Effector memory CD8-positive, alpha-beta T cell (primary cell): Measurements from ENCODE around the gene EGR1.
"Not testable (repeated sequence)": the region's sequence is repeated elsewhere in the genome, so short reads cannot be mapped to it uniquely, and the experiment has no call there.

Experiments used
- ATAC-seq: fragments of 150-1000 bp; cut with Tn5 transposase; replicated peaks from 2 replicates; pipeline ENCODE4 v1.10.0; 2021; ENCODE audit warnings: mild to moderate bottlenecking, moderate library complexity
- DNase-seq, 3 experiments: peaks; one replicate each; pipeline ENCODE4 v3.0.0; 2021
- H3K27ac Mint-ChIP-seq, 2 donors: one replicate each; pipeline ENCODE4 v1.8.0; 2022; ENCODE audit warnings: mild to moderate bottlenecking in 2 of 2, mixed read lengths in 2 of 2, moderate library complexity in 2 of 2
- H3K27me3 Mint-ChIP-seq, 2 donors: one replicate each; pipeline ENCODE4 v1.8.0; 2022; ENCODE audit warnings: mixed read lengths in 2 of 2
- H3K36me3 Mint-ChIP-seq: one replicate; pipeline ENCODE4 v1.8.0; 2022; ENCODE audit warnings: mild to moderate bottlenecking, moderate library complexity, mixed read lengths; ENCODE audit not compliant: insufficient read depth
- H3K4me1 Mint-ChIP-seq, 2 donors: one replicate each; pipeline ENCODE4 v1.8.0; 2022; ENCODE audit warnings: low read depth in 2 of 2, mixed read lengths in 2 of 2
- H3K4me3 Mint-ChIP-seq, 2 donors: one replicate each; pipeline ENCODE4 v1.8.0; 2022; ENCODE audit warnings: mild to moderate bottlenecking in 2 of 2, mixed read lengths in 2 of 2, moderate library complexity in 2 of 2
- H3K9me3 Mint-ChIP-seq, 2 donors: one replicate each; pipeline ENCODE4 v1.8.0; 2022; ENCODE audit warnings: mixed read lengths in 2 of 2

The EGR1 gene

GRCh38 chr5:138491669-138492559 is 26.6 kb downstream of the EGR1 start:
- H3K27me3 Mint-ChIP-seq = peaks cover 16 to 38% of the 10 kb centered on the region in 2 donors
- peaks cover 15% of the 10 kb centered on the region for H3K36me3 Mint-ChIP-seq
- peak overlapping the region; percentile 72 to 82 for H3K27ac Mint-ChIP-seq
- DNase-seq = peak; percentile 73 to 78 (median 77)
- ATAC-seq = peak; percentile 98
- peaks cover 11 to 15% of the 10 kb centered on the region in 2 donors for H3K4me1 Mint-ChIP-seq
- no peaks in the 10 kb centered on the region for H3K9me3 Mint-ChIP-seq
- peak overlapping the region; percentile 92 to 94 for H3K4me3 Mint-ChIP-seq

- peaks cover 16 to 38% of the 10 kb centered on the region in 2 donors for H3K27me3 Mint-ChIP-seq
Observed at GRCh38 chr5:138492560-138493045, 27.3 kb downstream of the EGR1 start.

DNA sequence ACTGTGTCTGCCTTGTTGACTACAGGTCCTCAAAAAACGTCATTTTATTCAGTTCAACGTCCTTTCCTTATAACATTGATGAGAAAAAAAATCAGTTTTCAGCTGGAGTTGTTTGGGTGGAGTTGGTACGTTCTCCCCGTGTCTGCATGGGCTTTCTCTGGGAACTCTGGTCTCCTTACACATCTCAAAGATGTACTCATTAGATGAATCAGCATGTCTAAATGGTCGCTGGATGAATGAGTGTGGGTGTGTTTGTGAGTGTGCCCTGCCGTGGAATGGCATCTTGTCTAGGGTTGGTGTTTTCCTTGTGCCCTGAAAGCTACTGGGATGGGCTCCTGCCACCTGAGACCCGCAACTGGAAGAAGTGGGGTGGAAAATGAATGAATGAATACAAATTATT is 30.1 kb downstream of the EGR1 start:
- H3K9me3 Mint-ChIP-seq = no peaks in the 10 kb centered on the region
- no peak for ATAC-seq
- H3K4me3 Mint-ChIP-seq = no peak overlapping the region
- H3K4me1 Mint-ChIP-seq = peaks cover 11 to 15% of the 10 kb centered on the region in 2 donors
- H3K27me3 Mint-ChIP-seq = peaks cover 5 to 27% of the 10 kb centered on the region in 2 donors
- DNase-seq = no peak
- peaks cover 19% of the 10 kb centered on the region for H3K36me3 Mint-ChIP-seq
- H3K27ac Mint-ChIP-seq = no peak overlapping the region

More at GRCh38 chr5:138492560-138493045, 27.3 kb downstream of the EGR1 start:
- Mint-ChIP-seq H3K9me3 (no peaks in the 10 kb centered on the region), H3K4me3 (peak overlapping the region; percentile 92 to 94), H3K36me3 (peaks cover 15% of the 10 kb centered on the region), H3K4me1 (peaks cover 11 to 15% of the 10 kb centered on the region in 2 donors), H3K27ac (peak overlapping the region; percentile 72 to 82)
- ATAC-seq (no peak), DNase-seq (no peak)

DNA sequence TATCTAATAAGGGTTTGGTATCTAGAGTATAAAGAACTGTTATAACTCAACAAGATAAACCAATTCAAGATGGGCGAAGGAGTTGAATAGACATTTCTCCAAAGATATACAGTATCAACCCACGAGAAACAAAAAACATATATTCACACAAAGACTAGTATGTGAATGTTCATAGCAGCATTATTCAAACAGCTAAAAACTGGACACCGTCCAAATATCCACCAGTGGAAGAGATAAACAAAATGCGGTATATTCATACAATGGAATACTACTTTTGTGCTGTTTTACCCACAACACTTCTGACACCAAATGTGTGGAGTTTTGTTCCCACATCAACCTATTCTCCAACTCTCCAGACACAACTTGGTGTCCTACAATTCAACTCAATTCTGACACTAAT is 33.1 kb downstream of the EGR1 start:
- H3K9me3 Mint-ChIP-seq = no peaks in the 10 kb centered on the region
- peaks cover 0 to 8% of the 10 kb centered on the region in 2 donors for H3K27me3 Mint-ChIP-seq
- H3K27ac Mint-ChIP-seq = no peak overlapping the region
- no peak overlapping the region for H3K4me3 Mint-ChIP-seq
- ATAC-seq (no peak), DNase-seq (no peak)
- no peaks in the 10 kb centered on the region for H3K4me1 Mint-ChIP-seq
- H3K36me3 Mint-ChIP-seq = peaks cover 28% of the 10 kb centered on the region

GRCh38 chr5:138502121-138502520 is 36.8 kb downstream of the EGR1 start:
- H3K27me3 Mint-ChIP-seq = no peaks in the 10 kb centered on the region
- H3K9me3 Mint-ChIP-seq = no peaks in the 10 kb centered on the region
- H3K4me3 Mint-ChIP-seq = no peak overlapping the region
- no peaks in the 10 kb centered on the region for H3K4me1 Mint-ChIP-seq
- H3K27ac Mint-ChIP-seq = peak overlapping the region in 1 of 2 donors; percentile 59
- ATAC-seq = no peak
- no peak for DNase-seq
- peaks cover 49% of the 10 kb centered on the region for H3K36me3 Mint-ChIP-seq

- no peaks in the 10 kb centered on the region for H3K4me1 Mint-ChIP-seq
- no peak overlapping the region for H3K4me3 Mint-ChIP-seq
- DNase-seq (no peak), ATAC-seq (no peak)
- no peaks in the 10 kb centered on the region for H3K27me3 Mint-ChIP-seq
- H3K9me3 Mint-ChIP-seq = no peaks in the 10 kb centered on the region
- peaks cover 53% of the 10 kb centered on the region for H3K36me3 Mint-ChIP-seq
- H3K27ac Mint-ChIP-seq = no peak overlapping the region
Observed at GRCh38 chr5:138502521-138502920, 37.2 kb downstream of the EGR1 start.

DNA sequence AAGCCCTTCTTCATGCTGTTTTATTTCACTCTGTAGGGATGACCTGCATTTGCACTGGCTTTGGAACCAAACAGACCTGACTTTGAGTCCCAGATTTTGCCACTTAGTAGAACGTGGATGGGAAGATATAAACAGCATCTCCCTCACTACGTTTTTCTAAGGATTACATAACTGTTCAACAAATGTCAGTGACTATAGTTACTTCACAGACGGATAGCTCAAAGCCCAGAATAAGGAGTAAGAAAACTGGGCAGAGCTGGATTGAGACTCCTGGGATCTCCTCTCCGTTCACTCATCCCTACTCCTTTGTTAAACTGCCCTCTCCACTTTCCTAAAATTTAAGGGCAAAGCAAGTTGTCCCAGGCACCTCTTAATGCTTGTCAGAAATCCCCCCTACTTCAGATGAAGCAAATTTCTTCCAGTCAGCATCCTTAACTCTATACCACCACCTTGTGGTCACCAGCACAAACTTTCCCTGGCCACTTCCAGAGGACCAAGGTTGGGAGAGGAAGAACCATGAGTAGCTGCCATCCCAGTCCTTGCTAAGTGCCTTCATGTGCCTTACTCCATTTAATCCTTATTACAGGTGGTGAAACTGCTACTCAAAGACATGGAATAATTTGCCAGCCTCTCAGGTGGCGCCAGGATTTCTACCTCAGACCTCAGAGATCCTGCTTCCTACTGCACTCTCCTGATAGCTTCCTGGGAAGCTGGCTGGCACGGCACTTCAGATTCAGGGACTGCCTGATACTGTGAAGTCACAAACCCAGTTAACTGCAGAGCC is 38.4 kb downstream of the EGR1 start:
- H3K4me1 Mint-ChIP-seq = no peaks in the 10 kb centered on the region
- peak overlapping the region in 1 of 2 donors; percentile 53 for H3K27ac Mint-ChIP-seq
- no peaks in the 10 kb centered on the region for H3K9me3 Mint-ChIP-seq
- peaks cover 60% of the 10 kb centered on the region for H3K36me3 Mint-ChIP-seq
- H3K4me3 Mint-ChIP-seq = no peak overlapping the region
- ATAC-seq (peak; percentile 72), DNase-seq (peak in 2 of 3 experiments; percentile 28 to 37)
- H3K27me3 Mint-ChIP-seq = no peaks in the 10 kb centered on the region

DNA sequence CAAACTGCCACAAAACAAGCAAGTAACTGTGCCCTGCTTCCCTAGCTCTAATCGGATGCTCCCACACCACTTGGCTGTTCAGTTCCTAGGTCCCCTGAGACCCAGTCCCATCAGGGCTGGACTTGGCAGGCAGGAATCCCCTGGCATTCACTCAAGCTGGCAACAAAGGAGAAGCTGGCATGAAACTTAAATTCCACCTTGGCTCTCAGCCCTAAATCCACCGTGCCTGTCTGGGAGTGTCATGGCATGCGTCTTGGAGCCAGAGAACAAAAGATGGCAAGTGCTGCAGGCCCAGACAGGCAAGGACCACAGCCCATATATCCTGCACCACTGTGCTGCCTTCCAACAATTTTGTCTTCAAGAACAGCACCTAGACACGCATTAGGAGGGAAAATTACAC is 39.5 kb downstream of the EGR1 start:
- Mint-ChIP-seq H3K27me3 (no peaks in the 10 kb centered on the region), H3K4me3 (no peak overlapping the region), H3K9me3 (no peaks in the 10 kb centered on the region), H3K36me3 (peaks cover 72% of the 10 kb centered on the region), H3K27ac (peak overlapping the region in 1 of 2 donors; percentile 53), H3K4me1 (no peaks in the 10 kb centered on the region)
- ATAC-seq (no peak), DNase-seq (no peak)

- peaks cover 89% of the 10 kb centered on the region for H3K36me3 Mint-ChIP-seq
- no peak overlapping the region for H3K27ac Mint-ChIP-seq
- no peak for ATAC-seq
Observed at GRCh38 chr5:138506370-138507306, 41.4 kb downstream of the EGR1 start.

DNA sequence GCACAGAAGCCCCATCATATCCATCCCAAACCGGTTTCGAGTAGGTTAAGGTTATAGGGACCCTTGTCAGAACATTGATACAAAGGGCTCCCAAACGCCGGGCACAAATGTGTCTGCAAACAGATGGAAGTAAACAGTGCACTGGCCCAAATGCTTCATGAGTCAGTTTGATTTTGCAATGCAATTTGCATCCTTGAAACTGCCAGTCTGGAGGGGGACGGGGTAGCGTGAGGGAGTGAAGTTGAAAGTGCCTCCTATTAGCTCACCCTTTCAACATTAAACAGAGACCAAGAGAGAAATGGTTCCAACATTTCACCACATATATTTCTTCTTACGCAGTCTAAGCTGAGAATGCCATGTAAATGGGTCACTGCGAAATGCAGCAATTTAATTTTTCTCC is 42.2 kb downstream of the EGR1 start:
- H3K9me3 Mint-ChIP-seq, ATAC-seq, H3K4me3 Mint-ChIP-seq, H3K27ac Mint-ChIP-seq, DNase-seq, H3K4me1 Mint-ChIP-seq, H3K27me3 Mint-ChIP-seq: not testable (repeated sequence)
- H3K36me3 Mint-ChIP-seq = peaks cover 88% of the 10 kb centered on the region

More at GRCh38 chr5:138506370-138507306, 41.4 kb downstream of the EGR1 start:
- no peak for DNase-seq
- no peak overlapping the region for H3K4me3 Mint-ChIP-seq
- H3K4me1 Mint-ChIP-seq = no peaks in the 10 kb centered on the region
- no peaks in the 10 kb centered on the region for H3K9me3 Mint-ChIP-seq
- no peaks in the 10 kb centered on the region for H3K27me3 Mint-ChIP-seq

DNA sequence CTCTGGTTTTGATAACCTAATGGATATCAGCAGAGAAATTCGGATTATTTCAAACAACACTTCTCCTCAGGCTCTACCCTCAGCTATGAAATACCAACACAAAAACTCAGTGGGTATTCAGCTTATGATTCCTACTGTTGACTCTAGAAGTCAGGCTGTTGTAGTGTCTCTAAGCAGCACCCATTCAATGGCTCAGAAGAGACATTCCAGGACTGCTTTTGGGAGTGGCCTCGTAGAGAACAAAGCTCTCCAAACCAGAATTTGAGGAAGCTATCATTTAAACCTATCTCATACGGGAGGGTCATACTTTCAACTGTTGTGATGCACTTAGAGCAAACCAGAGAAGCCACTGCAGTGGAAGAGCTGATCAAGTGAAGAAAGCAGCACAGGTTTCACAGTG is 43.7 kb downstream of the EGR1 start:
- DNase-seq = no peak
- no peak overlapping the region for H3K4me3 Mint-ChIP-seq
- no peaks in the 10 kb centered on the region for H3K27me3 Mint-ChIP-seq
- H3K4me1 Mint-ChIP-seq = no peaks in the 10 kb centered on the region
- ATAC-seq = no peak
- no peaks in the 10 kb centered on the region for H3K9me3 Mint-ChIP-seq
- H3K36me3 Mint-ChIP-seq = peaks cover 89% of the 10 kb centered on the region
- peak overlapping the region in 1 of 2 donors; percentile 67 for H3K27ac Mint-ChIP-seq

GRCh38 chr5:138514021-138514420 is 48.7 kb downstream of the EGR1 start:
- Mint-ChIP-seq H3K4me1 (peaks cover 4% of the 10 kb centered on the region in 2 donors), H3K27ac (no peak overlapping the region), H3K4me3 (no peak overlapping the region), H3K27me3 (no peaks in the 10 kb centered on the region), H3K9me3 (no peaks in the 10 kb centered on the region), H3K36me3 (peaks cover 96% of the 10 kb centered on the region)
- DNase-seq (no peak), ATAC-seq (no peak)
